ENCODE data around the gene KCNJ4. TPM values are rescaled to one million over a fixed set of nuclear protein-coding genes. Genes with fewer than 3 reads are reported as not detected.
A peak's percentile ranks its signal among the peaks of the same experiment; 100 is the strongest.
"Not testable (repeated sequence)": the region's sequence is repeated elsewhere in the genome, so short reads cannot be mapped to it uniquely, and the experiment has no call there.

Gene KCNJ4
- total RNA-seq, 1 experiment from 2014 or later, result not detected

DNA sequence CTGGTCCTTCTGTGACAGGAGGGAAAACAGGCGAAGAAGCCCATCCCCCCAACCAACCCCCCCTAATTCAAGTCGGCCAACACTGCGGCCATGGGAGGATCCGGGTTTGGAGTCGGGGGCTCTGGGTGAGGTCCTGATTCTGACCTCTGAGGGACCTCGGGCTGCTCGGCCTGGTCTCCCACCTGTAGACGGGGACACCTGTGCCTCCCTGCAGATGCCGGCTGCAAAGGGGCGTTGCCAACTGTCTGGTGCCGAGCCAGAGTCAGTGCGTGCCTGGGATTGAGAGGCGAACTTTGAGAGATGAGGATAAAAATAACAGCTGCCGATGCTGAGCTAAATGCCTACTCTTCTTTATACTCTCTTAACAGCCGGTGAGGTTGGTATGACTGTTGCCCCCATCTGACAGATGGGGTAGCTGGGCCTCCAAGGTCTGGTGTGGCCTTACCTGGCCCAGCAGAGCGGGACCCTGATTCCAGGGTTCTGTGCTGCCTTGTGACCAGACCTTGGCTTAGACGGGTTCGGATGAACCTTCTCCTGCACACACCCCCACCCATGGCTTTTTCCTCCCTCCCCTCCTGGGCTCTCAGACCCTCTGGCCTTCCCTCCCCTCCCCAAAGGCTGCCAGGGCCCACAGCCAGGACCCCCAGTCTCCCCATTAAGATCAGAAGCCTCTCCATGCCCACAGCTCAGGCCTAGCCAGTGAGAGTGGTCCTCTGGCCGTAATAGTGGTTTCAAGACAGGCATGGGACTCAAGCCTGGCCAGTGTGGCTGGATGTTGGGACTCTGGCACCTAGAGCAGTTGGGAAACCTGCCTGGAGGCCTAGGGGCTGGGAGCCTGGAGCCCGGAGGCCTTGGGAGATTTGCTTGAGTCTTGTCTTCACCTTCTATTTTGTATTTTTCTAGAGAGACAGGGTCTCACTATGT lies 41.7 kb downstream of the KCNJ4 start:
- DNase-seq (ENCODE audit: low read depth), result peak; percentile 35

DNA sequence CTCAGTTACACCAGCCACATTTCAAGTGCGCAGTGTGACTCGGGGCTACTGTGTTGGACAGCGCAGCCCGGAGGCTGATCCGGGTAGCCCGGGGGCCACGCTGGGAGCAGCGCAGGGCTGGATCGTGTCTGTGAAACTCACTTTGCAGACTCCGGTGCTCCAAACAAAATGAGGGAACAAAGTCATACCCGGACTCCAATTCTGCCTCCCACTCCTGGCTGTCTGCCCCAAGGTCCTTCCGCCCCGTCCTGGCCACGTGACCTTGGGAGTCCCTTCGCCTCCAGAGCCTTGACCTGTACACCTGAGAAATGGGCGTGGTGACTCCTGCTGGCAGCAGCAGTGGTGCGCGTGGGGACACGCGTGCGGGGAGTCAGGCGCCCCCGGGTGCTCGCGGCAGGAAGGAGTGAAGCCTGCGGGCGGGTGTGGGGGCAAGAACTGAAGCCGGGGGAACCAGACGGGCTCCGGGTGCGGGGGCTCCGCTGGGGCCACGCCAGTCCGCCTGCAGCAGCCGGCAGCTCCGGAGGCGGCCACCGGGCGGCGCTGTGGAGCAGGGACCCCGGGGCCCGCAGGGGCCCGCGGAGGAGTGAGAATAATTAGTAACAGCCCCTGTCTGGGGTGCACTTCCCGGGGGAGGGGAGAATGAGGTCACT lies 42.4 kb downstream of the KCNJ4 start:
- no peak for DNase-seq (ENCODE audit: low read depth)

DNA sequence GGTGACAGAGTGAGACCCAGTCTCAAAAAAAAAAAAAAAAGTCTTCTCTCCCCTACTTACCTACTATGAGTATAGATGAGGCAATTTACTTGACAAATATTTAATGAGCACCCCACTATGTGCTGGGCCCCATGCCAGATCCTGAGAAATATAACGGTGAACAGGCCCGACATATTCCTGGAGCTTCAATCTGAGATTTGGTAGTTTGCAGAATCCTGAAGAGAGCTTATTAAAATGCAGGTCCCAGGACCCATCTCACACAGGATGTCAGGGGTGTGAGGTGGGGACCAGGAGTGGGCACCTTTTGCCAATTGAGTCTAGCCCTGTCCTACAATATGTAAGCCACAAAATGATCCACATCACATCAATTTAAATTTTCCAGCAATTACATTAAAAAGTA lies 44.0 kb downstream of the KCNJ4 start:
- no peak for DNase-seq (ENCODE audit: low read depth)

- DNase-seq (ENCODE audit: low read depth), result not testable (repeated sequence)
Measured at GRCh38 chr22:38409916-38410315, 45.1 kb downstream of the KCNJ4 start.

DNA sequence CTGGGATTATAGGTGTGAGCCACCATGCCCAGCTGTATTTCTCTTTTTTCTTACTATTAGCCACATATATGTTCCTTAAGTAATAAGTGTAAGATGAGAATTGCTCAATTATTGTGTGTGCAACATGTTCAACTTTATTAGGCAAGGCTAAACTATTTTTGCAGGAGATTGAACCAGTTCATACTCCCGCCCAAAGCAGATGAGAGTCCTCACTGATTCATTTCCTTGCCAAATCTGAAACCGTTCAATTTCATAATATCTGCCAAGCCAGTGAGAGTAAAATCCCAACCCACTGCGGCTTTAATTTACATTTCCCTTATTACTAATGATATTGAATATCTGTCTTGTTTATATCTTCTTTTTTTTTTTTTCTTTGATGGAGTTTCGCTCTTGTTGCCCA lies 48.4 kb downstream of the KCNJ4 start:
- no peak for DNase-seq (ENCODE audit: low read depth)

DNA sequence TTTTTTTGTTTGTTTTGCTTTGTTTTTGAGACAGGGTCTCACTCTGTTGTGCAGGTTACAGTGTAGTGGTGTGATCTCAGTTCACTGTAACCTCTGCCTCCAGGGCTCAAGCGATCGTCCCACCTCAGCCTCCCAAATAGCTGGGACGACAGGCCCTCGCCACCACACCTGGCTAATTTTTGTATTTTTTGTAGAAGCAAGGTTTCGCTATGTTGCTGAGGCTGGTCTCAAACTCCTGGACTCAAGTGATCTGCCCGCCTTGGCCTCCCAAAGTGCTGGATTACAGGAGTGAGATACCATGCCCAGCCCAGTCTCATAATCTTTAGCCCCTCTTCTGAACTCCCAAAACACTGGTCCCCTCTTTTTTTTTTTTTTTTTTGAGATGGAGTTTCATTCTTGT lies 50.6 kb downstream of the KCNJ4 start:
- DNase-seq (ENCODE audit: low read depth), result no peak

DNA sequence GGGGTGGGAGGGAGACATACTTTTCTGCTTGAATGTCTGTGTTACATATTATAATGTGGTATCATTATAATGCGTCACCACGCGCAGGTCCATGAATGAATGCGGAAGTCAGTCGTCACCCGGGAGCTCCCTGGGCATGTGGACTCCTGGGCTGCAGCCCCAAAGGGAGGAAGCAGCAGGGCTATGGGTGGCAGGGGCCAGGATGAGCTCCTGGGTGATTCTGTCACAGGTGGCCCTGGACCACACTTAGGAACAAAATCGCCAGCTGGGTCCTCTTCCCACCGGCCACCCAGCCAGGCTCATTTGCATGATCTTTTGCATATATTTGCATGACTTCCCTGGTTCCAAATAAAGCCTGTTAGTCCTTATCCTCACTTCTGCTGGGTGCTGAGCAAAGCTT lies 51.2 kb downstream of the KCNJ4 start:
- DNase-seq (ENCODE audit: low read depth), result no peak

DNA sequence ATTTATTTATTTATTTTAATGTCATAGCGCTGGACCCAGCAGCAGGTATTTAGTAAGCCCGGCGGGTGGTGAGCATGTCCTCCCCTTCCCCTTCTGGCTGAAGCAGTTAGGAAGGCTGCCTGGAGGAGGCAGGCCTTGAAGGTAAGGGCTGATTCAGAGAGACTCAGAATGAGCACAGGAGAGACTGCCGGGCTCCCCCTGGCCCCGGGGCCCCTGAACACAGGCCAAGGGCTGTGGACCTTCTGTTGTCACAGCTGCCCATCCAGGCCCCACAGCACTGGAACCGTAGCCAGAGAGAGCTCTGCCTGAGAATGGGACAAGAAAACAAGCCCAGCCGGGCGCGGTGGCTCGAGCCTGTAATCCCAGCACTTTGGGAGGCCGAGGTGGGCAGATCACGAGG lies 52.8 kb downstream of the KCNJ4 start:
- DNase-seq (ENCODE audit: low read depth), result no peak

GRCh38 chr22:38401336-38402084 lies 53.5 kb downstream of the KCNJ4 start:
- DNase-seq (ENCODE audit: low read depth), result no peak

- DNase-seq (ENCODE audit: low read depth), result not testable (repeated sequence)
Measured at GRCh38 chr22:38400256-38400655, 54.7 kb downstream of the KCNJ4 start.

DNA sequence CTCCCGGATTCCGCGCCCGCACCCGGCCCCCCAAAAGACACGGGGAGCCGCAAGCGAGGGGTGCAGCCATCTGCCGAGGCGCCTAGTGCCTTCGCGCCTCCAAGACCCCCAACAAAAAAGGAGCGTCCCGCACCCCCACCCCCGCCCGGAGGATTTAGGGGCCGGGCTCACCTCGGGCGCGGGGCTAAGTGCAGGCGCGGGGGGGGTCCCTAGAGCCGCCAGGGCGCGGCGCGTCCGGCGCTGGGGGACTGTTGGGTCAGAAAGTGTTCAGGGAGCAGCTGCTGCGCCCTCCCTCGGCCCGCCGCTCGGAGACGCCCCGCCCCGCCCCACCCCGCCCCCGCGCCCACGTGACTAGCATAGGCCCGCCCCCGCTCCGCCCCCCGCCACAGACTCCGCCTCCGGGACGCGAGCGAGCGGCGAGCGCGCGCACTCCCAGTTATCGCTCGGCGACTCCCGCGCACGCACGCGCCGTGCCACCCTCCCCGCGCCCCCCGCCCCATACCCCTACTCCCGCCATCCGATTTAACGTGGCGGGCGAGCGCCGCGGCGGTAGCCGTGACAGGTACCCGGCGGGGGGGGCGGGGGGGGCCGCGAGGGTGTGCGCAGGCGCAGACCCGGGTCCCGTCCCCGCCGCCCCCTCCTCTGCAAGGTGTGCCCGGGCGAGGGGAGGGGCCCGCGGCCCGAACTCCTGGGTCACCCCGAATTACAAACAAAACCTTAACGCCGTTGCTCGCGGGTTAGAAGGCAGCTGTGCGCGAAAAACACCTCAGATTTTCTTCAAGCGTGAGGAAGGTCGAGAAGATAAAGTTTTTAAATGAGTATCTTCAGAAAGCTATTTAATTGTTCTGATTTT lies 56.2 kb downstream of the KCNJ4 start:
- DNase-seq (ENCODE audit: low read depth), result peak; percentile 67

DNA sequence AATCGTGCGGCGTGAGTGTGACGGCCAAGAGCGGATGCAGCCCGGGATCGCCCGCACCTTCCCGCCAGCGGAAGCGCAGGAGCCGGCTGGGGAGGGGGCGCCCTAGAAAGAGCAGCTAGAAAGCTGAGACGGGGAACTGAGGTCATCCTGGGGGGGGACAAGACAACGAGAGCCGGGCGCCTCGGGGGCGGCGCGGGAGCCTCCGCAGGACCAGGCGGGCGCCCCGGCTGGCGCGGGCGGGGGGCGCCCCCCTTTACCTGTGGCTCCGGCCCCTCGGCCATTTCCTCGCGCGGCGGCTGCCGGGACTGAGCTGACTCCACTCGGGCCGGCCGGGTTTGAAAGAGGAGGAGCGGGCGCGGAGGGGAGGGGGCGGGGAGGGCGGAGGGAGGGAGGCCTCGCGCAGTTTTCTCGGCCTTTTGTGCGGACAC lies 56.8 kb downstream of the KCNJ4 start:
- peak; percentile 48 for DNase-seq (ENCODE audit: low read depth)

DNA sequence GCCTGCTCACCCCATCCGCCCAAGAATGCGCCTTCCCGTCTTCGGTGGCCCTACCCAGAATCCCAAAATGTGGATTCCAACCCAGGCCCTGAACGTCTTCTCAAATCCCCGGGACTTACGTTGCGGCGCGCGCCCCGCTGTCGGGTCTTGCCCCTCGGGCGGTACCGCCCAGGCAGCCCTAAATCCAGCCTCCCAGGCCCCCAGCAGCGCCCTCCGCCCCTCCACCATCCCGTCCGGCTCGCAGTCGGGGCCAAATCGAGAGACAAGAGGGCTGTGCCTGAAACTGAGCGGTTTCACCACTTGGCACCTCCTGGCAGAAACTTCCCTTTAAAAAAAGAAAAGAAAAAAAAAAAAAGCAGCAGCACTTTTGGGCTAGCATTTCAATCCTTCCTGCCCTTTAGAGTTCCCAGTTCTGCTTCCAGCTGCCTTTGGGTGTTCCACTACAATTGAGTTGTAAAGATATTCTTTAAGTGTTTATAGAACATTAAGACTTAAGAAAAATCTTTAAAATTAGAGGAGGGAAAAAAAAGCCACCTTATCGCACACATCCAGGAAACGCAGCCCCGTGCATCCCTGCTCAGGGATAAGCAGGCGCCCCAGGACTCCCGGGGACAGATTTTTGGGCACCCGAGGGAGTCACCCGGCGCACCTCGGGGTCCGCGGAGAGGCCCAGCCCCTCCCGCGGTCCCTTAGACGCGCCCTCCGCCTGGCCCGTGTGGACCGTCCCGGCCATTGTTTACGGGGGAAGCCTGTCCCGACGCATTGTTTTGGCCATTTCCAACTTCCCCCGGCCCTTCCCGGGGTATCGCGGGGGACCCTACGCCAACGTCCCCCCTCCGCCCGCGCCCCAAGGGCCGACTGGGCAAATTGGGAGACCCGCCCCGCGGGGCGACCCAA lies 57.6 kb downstream of the KCNJ4 start:
- peak; percentile 49 for DNase-seq (ENCODE audit: low read depth)

DNA sequence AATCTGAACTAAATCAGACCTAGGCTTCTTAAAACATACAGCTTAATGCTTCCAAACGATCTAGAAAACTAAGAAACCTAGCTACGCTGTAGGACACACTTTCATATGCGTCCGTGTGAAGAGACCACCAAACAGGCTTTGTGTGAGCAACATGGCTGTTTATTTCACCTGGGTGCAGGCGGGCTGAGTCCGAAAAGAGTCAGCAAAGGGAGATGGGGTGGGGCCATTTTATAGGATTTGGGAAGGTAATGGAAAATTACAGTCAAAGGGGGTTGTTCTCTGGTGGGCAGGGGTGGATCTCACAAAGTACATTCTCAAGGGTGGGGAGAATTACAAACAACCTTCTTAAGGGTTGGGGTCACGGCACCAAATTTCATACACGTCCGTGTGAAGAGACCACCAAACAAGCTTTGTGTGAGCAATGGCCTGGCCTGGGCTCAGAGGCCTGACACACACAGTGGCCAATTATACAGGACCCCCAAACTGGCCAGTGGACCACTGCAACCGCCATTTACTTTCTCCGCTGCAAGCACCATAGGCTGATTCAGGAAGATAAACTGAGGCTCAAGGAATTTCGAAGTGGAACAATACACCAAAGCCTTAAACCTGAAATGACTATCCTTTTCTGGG lies 58.4 kb downstream of the KCNJ4 start:
- not testable (repeated sequence) for DNase-seq (ENCODE audit: low read depth)

DNA sequence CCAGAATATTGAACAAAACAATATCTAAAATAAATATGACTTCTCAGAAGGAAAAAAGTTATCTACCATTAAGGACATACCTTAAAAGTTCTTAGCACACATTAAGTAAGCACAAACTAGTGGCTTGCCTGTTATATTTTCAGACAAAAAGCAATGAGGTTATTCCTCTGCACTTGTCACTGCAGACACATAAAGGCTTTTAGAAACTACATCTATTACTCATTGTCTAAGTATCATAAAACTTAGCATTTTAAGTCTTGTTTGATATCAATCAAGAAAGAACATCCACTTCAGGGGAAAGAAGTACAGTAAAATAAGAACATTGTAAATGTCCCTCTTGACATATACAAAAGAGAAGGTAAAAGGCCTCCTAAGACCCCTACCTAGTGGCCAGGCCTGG lies 59.1 kb downstream of the KCNJ4 start:
- not testable (repeated sequence) for DNase-seq (ENCODE audit: low read depth)

DNA sequence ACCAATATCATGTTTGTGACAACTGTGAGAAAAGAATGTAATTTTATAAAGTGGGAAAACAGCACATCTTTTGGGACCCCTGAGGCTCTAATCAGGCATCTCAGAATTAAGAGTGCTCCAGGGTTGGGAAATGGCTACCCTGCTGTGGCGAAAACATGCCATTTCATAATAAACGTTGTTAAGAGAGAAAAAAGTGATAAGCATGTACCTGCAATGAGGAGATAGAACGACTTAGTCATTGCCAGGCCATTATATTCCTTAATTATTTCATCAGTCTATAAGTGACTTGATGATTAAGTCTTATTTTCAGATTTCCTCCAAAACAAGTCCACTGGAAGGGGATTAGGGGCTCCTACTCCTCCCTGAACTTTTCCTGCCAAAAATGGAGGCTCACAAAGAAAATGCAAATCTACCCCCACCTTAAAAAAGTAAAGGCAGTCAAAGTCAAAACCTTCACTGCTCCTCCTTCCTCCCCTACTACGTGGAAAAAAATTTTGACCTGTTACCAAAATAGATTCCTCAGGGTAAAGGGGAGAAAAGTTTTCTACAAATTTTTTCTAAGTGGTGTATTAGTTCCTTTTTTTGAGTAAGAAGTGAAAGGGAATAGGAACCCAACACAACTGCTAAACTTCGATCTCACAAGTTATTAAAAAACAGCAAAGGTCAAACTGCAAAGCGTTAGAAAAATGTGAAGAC lies 59.9 kb downstream of the KCNJ4 start:
- not testable (repeated sequence) for DNase-seq (ENCODE audit: low read depth)

- DNase-seq (ENCODE audit: low read depth), result not testable (repeated sequence)
Measured at GRCh38 chr22:38389428-38389818, 65.6 kb downstream of the KCNJ4 start.

GRCh38 chr22:38388506-38389427 lies 66.2 kb downstream of the KCNJ4 start:
- not testable (repeated sequence) for DNase-seq (ENCODE audit: low read depth)
